K562 (cell line): ENCODE results near the gene COX4I2. TPM values are rescaled to one million over a fixed set of nuclear protein-coding genes. Genes with fewer than 3 reads are reported as not detected.
A peak's percentile ranks its signal among the peaks of the same experiment; 100 is the strongest.

Experiments used
- NELFE ChIP-seq: IDR thresholded peaks from 2 replicates; pipeline ENCODE4 v1.6.1; 2011; ENCODE audit warnings: mild to moderate bottlenecking; ENCODE audit not compliant: insufficient read depth, insufficient read length
- ZFP30 ChIP-seq: fragments of 250-450 bp; sonication (Bioruptor Pico); IDR thresholded peaks from 2 replicates; pipeline ENCODE4 v1.8.0; 2022; ENCODE audit warnings: moderate library complexity, mild to moderate bottlenecking, inconsistent platforms, borderline replicate concordance
- polyA plus RNA-seq, 8 experiments: library from polyadenylated mRNA; depleted of rRNA in 4 of 8; stranded (reverse) in 5 of 8; unstranded in 3 of 8; fragments of >200 nt; fragmentation: Nextera tagmentation in 2 of 8; fragmentation: Illumina TruSeq in 1 of 8; extraction: Ambion mirVana in 2 of 8; extraction: Trizol in 1 of 8; gene quantifications; 2 replicates each; pipeline versions ENCODE4 v1.2.1 to v1.2.3, GENCODE V29; 2011 to 2014; ENCODE audit warnings: inconsistent platforms in 1 of 8, missing spikeins in 1 of 8
- total RNA-seq, 7 experiments: library from RNA; depleted of rRNA in 6 of 7; stranded (reverse); fragments of >200 nt in 6 of 7; fragmentation: Illumina TruSeq in 2 of 7; extraction: Trizol in 2 of 7; gene quantifications; 2 replicates each; pipeline versions ENCODE4 v1.2.1 to v1.2.3, GENCODE V29; 2011 to 2021; ENCODE audit warnings: low replicate concordance in 1 of 7
- TF ChIP-seq, protein P1 (sequence below): sonication (generic); formaldehyde crosslinking; IDR thresholded peaks from 2 replicates; pipeline ENCODE4 v1.8.0; 2023; ENCODE audit warnings: missing genetic modification reagents, mild to moderate bottlenecking, borderline replicate concordance
- TF ChIP-seq, protein P2 (sequence below): sonication (generic); formaldehyde crosslinking; IDR thresholded peaks from 2 replicates; pipeline ENCODE4 v1.8.1; 2023; ENCODE audit warnings: mild to moderate bottlenecking, missing genetic modification reagents
- TF ChIP-seq, protein P3 (sequence below): fragments of 450-650 bp; IDR thresholded peaks from 2 replicates; pipeline ENCODE4 v1.6.1; 2014; ENCODE audit warnings: low read depth, mild to moderate bottlenecking, moderate library complexity, borderline replicate concordance
- TF ChIP-seq, protein P4 (sequence below), 2 experiments: fragments of 450-650 bp; formaldehyde crosslinking in 1 of 2; IDR thresholded peaks; 2 replicates each; pipeline versions ENCODE4 v1.4.0 to v1.6.1; 2014 to 2020; ENCODE audit warnings: mild to moderate bottlenecking in 2 of 2, borderline replicate concordance in 1 of 2, low read depth in 1 of 2

Gene COX4I2
- total and polyA plus RNA-seq, 9 of the 15 experiments (the other 6 are each of a cell fraction or from before 2014, with no cell fraction given) = not detected

DNA sequence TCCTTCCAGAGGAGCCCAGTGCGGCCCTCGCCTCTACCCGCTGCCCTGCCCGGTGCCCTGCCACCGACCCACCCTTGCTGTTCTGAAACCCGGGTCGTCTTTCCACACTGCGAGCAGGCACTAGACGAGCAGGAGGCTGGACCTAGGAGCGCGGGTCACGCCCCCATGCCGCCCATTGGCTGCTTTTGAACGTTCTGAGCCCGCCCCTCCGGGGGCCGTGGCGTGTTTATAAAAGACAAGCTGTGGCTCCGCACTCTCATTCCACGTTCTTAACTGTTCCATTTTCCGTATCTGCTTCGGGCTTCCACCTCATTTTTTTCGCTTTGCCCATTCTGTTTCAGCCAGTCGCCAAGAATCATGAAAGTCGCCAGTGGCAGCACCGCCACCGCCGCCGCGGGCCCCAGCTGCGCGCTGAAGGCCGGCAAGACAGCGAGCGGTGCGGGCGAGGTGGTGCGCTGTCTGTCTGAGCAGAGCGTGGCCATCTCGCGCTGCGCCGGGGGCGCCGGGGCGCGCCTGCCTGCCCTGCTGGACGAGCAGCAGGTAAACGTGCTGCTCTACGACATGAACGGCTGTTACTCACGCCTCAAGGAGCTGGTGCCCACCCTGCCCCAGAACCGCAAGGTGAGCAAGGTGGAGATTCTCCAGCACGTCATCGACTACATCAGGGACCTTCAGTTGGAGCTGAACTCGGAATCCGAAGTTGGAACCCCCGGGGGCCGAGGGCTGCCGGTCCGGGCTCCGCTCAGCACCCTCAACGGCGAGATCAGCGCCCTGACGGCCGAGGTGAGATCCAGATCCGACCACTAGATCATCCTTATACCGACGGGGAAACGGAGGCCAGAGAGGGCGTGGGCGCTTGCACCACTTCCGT is 32.4 kb upstream of the COX4I2 start, which contains the start of gene ID1 (continued):
- TF ChIP-seq, protein P1, sequence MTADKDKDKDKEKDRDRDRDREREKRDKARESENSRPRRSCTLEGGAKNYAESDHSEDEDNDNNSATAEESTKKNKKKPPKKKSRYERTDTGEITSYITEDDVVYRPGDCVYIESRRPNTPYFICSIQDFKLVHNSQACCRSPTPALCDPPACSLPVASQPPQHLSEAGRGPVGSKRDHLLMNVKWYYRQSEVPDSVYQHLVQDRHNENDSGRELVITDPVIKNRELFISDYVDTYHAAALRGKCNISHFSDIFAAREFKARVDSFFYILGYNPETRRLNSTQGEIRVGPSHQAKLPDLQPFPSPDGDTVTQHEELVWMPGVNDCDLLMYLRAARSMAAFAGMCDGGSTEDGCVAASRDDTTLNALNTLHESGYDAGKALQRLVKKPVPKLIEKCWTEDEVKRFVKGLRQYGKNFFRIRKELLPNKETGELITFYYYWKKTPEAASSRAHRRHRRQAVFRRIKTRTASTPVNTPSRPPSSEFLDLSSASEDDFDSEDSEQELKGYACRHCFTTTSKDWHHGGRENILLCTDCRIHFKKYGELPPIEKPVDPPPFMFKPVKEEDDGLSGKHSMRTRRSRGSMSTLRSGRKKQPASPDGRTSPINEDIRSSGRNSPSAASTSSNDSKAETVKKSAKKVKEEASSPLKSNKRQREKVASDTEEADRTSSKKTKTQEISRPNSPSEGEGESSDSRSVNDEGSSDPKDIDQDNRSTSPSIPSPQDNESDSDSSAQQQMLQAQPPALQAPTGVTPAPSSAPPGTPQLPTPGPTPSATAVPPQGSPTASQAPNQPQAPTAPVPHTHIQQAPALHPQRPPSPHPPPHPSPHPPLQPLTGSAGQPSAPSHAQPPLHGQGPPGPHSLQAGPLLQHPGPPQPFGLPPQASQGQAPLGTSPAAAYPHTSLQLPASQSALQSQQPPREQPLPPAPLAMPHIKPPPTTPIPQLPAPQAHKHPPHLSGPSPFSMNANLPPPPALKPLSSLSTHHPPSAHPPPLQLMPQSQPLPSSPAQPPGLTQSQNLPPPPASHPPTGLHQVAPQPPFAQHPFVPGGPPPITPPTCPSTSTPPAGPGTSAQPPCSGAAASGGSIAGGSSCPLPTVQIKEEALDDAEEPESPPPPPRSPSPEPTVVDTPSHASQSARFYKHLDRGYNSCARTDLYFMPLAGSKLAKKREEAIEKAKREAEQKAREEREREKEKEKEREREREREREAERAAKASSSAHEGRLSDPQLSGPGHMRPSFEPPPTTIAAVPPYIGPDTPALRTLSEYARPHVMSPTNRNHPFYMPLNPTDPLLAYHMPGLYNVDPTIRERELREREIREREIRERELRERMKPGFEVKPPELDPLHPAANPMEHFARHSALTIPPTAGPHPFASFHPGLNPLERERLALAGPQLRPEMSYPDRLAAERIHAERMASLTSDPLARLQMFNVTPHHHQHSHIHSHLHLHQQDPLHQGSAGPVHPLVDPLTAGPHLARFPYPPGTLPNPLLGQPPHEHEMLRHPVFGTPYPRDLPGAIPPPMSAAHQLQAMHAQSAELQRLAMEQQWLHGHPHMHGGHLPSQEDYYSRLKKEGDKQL (CRISPR knock-in tag) = no peak; the same call in 1 of the 2 replicates
- peak; percentile 63 for TF ChIP-seq NELFE
- TF ChIP-seq, protein P2, sequence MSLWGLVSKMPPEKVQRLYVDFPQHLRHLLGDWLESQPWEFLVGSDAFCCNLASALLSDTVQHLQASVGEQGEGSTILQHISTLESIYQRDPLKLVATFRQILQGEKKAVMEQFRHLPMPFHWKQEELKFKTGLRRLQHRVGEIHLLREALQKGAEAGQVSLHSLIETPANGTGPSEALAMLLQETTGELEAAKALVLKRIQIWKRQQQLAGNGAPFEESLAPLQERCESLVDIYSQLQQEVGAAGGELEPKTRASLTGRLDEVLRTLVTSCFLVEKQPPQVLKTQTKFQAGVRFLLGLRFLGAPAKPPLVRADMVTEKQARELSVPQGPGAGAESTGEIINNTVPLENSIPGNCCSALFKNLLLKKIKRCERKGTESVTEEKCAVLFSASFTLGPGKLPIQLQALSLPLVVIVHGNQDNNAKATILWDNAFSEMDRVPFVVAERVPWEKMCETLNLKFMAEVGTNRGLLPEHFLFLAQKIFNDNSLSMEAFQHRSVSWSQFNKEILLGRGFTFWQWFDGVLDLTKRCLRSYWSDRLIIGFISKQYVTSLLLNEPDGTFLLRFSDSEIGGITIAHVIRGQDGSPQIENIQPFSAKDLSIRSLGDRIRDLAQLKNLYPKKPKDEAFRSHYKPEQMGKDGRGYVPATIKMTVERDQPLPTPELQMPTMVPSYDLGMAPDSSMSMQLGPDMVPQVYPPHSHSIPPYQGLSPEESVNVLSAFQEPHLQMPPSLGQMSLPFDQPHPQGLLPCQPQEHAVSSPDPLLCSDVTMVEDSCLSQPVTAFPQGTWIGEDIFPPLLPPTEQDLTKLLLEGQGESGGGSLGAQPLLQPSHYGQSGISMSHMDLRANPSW = peak; percentile 92; the same call in 1 of the 2 replicates
- no peak for TF ChIP-seq ZFP30
- TF ChIP-seq, protein P3, sequence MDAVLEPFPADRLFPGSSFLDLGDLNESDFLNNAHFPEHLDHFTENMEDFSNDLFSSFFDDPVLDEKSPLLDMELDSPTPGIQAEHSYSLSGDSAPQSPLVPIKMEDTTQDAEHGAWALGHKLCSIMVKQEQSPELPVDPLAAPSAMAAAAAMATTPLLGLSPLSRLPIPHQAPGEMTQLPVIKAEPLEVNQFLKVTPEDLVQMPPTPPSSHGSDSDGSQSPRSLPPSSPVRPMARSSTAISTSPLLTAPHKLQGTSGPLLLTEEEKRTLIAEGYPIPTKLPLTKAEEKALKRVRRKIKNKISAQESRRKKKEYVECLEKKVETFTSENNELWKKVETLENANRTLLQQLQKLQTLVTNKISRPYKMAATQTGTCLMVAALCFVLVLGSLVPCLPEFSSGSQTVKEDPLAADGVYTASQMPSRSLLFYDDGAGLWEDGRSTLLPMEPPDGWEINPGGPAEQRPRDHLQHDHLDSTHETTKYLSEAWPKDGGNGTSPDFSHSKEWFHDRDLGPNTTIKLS = peak; percentile 25; the same call in 1 of the 2 replicates
- TF ChIP-seq, protein P4, sequence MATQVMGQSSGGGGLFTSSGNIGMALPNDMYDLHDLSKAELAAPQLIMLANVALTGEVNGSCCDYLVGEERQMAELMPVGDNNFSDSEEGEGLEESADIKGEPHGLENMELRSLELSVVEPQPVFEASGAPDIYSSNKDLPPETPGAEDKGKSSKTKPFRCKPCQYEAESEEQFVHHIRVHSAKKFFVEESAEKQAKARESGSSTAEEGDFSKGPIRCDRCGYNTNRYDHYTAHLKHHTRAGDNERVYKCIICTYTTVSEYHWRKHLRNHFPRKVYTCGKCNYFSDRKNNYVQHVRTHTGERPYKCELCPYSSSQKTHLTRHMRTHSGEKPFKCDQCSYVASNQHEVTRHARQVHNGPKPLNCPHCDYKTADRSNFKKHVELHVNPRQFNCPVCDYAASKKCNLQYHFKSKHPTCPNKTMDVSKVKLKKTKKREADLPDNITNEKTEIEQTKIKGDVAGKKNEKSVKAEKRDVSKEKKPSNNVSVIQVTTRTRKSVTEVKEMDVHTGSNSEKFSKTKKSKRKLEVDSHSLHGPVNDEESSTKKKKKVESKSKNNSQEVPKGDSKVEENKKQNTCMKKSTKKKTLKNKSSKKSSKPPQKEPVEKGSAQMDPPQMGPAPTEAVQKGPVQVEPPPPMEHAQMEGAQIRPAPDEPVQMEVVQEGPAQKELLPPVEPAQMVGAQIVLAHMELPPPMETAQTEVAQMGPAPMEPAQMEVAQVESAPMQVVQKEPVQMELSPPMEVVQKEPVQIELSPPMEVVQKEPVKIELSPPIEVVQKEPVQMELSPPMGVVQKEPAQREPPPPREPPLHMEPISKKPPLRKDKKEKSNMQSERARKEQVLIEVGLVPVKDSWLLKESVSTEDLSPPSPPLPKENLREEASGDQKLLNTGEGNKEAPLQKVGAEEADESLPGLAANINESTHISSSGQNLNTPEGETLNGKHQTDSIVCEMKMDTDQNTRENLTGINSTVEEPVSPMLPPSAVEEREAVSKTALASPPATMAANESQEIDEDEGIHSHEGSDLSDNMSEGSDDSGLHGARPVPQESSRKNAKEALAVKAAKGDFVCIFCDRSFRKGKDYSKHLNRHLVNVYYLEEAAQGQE (IDR thresholded peaks at IDR 0.05; ENCODE audit: borderline replicate concordance) = no peak
- TF ChIP-seq, protein P4 (CRISPR knock-in tag; IDR thresholded peaks at IDR 0.05; ENCODE audit: low read depth) = 0 out of 2 replicates have a peak, but pooled peaks have one; percentile 38
